Activated CD8-positive, alpha-beta memory T cell treated with anti-CD3 and anti-CD28 coated beads for 1 hour (primary cell): ENCODE data around the gene USP13.

Experiments
- DNase-seq, 2 donors: peaks; one replicate each; pipeline ENCODE4 v3.0.0-alpha.2; 2020; ENCODE audit warnings: low read depth in 1 of 2; ENCODE audit errors: extremely low read depth in 1 of 2

The USP13 gene

GRCh38 chr3:179731544-179731943 is 78.7 kb downstream of the USP13 start:
- no peak for DNase-seq

DNA sequence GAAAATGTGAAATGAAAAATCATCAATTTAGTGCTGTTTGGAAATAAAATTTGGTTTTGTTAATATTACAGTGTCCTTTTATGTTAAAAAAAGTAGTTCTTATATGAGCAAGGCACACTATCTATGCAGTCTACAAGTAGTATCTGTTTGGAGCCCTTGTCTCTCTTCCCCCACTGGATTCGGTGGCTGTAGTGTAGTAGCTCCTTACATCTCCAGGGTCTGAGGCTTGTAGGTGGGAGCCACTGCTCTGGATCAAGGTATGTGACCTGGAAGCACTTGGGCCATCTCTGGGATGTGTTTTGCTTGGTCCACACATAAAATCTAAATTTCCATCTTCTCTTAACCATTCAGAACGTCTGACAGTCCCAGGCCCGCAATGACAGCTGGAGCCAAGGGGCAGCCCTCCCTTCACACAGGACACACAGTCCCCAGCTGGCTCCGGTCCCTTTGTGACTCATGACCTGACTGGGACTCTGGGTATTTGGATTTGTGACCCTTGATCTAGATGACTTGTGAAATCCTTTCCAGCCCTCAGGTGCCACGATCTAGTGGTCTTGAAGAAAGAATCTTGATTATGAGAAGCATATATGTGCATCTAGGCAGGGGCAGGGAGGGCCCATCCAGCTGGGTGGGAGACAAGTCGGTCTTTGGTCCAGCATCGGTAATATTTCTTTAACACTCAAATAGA is 80.0 kb downstream of the USP13 start:
- no peak for DNase-seq

DNA sequence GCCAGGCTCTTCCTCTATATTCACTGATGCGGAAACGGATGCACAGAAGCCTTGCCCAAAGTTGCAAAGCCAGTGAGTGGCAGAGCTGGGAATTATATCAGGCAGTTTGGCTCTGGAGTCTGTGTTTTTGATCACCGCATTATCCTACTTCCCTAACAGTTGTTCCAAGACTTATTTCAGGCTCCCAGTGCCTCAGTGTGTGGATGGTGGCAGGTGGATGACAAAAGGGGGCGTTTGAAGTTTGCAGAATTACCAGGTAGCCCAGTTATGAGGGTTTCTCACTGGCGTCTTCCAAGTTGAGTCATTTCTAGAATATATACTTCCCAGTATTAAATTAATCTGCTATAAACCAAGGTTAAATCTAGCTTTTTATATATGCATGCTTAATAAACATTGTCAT is 81.0 kb downstream of the USP13 start:
- DNase-seq: no peak

DNA sequence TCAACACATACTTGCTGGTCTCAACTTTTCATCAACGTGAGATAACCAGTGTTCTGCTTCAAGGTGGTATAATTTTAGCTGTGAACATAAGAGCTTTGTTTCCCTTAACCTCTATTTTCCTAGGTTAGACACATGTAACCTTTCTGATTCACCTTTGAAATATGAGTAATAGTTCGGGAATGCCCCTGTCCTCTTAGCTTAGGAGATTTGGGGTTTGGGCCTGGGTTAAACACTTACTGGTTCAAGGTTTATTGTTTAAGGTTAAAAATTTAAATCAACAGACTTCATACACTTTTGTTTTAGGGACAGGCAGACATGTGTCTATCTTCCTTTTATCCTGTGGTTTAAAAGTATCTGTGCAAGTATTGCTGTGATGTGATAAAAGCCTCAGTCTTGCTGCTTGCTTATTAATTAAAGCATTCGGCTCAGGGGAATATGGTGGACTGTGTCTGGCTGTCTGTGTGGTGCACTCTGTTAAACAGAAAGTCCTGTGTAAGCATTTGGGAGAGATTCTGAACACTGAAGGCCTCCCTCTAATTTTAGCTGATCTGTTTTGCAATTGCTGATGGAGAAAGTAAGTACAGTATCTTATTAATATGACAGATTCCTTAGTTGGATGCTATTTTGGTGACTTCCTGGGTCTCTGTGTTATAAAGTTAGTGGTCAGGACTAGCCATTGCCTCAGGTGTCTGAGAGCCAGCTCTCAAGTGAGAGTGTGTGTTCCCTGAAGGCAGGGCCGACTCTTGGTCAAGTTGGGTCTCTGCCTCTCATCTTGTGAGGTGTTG is 81.8 kb downstream of the USP13 start:
- no peak for DNase-seq

DNA sequence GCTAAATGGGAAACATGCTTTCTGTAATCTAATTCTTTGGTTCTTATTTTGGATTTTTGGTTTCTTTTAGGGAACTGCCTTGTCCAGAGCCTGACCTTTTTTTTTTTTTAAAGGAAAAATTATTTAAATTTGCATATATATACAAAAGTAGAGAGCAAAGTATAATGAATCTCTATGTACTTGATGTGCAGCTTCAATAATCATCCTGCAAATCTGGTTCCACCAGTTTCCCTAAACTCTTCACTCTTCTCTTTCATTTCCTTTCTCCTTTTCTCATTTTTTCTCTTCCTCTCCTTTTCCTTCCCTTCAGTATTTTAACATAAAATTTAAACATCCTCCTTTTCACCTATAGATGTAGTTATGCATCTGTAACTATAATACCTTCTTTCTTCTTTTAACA is 82.5 kb downstream of the USP13 start:
- no peak for DNase-seq

GRCh38 chr3:179738998-179739397 is 86.2 kb downstream of the USP13 start:
- no peak for DNase-seq

GRCh38 chr3:179739816-179740594 is 87.2 kb downstream of the USP13 start:
- DNase-seq: no peak

DNA sequence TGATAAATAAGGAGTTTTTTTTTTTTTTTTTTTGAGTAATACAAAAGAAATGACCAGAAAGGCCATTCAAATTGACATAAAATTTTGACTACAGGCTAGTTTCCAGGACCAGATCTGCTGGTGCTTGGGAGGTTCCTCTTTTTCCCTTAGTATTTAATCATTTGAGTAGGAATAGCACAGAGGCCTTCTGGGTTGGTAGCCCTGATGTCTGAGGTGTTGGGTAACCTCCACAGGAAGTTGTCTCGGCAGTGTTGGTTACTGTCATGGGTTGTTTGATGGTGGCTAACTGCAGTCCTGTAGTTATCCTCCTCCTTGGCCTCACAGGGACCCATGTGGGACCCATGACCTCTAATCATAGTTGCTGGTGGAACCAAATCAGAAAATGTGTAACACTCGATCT is 91.1 kb downstream of the USP13 start:
- DNase-seq: no peak

- DNase-seq: no peak
Observed at GRCh38 chr3:179744667-179745066, 91.8 kb downstream of the USP13 start.

- DNase-seq: no peak
Observed at GRCh38 chr3:179745079-179745478, 92.2 kb downstream of the USP13 start.

- DNase-seq: no peak
Observed at GRCh38 chr3:179745716-179746115, 92.9 kb downstream of the USP13 start.

DNA sequence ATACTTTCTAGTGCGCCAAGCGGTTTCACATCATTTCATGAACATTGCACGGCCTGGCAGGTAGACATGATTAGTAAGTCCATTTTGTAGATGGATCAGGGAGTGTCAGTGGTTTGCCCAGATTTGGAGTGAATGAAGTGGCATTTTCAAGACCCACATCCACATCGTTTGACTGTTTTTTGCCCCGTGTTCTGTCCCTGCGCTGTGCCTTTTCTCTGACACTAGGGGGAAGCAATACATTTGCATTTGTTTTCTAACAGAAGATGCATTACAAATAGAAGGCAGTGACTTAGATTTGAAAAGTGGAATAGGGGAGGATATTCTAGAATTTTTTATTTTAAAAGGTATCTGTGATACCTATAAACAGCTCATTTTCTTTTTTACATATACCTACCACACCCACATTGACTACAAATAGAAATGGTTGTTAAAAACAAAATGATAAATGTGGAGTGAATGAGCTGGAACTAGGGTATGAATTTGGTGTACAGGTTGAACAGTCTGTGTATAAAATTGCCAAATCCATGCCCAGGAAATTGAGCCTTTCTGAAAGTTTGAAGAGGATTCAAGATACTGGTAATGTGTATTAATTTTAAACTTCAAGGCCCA is 98.0 kb downstream of the USP13 start:
- no peak for DNase-seq

DNA sequence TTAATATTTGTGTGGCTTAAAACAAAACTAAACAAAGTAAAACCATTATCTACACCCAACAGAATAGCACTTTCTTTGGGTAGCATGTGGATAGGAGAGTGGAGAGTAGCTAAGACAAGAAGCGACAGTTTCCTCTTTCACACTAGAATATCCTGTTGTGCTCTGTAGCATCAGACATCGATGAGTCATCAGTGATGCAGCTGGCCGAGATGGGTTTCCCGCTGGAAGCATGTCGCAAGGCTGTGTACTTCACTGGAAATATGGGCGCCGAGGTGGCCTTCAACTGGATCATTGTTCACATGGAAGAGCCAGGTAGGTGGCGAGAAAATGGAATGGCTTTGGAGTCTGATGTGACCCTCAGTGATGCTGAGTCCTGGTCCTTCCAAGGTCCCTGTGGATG is 108.1 kb downstream of the USP13 start:
- no peak for DNase-seq

GRCh38 chr3:179765396-179765795 is 112.6 kb downstream of the USP13 start:
- no peak for DNase-seq

DNA sequence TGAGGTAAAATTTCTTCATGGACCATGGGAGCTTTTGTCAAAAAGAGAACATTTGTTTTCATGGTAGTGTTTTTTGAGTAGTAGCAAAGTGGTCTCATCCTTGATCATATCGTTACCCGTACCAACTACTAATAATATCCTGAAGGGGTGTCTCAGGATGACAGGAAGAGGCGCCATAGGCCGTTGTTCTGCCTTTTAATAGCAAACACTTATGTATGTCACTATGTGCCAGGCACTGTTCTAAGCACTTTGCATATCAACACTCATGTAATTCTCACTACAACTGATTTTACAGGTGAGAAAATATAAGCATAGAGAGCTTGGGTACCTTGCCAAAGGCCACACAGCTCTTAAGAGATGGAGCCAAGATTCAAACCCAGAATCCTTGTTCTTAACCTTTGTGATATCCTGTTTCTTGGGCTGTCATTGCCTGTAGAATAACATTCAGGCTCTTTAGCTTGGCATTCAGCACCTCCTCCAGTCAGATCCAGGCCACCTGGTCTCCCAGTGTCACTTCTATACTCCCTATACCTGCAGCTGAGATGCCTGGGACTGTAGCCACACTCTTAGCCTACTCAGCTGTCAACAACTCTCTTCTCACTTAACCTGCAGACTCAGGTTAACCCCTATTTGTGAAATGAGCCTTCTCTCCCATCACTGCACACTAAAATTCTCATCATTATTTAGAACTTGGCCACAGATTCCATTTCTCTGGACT is 113.7 kb downstream of the USP13 start:
- DNase-seq: no peak

- no peak for DNase-seq
Observed at GRCh38 chr3:179768080-179768479, 115.2 kb downstream of the USP13 start.

- no peak for DNase-seq
Observed at GRCh38 chr3:179769411-179770247, 116.8 kb downstream of the USP13 start.

- DNase-seq: no peak
Observed at GRCh38 chr3:179771797-179772196, 119.0 kb downstream of the USP13 start.

- no peak for DNase-seq
Observed at GRCh38 chr3:179772297-179772696, 119.5 kb downstream of the USP13 start.
